GM18861 (cell line): ENCODE measurements around the gene JUNB.
"Not testable (repeated sequence)": the region's sequence is repeated elsewhere in the genome, so short reads cannot be mapped to it uniquely, and the experiment has no call there.

Experiments
- ATAC-seq: cut with Tn5 transposase; IDR thresholded peaks from one replicate; pipeline ENCODE4 v1.9.1; 2021; ENCODE audit not compliant: unreplicated experiment

The JUNB gene

GRCh38 chr19:12788682-12789097 lies 2.6 kb upstream of the JUNB start:
- ATAC-seq = no peak

GRCh38 chr19:12789098-12789903 lies 2.0 kb upstream of the JUNB start:
- ATAC-seq = no peak

DNA sequence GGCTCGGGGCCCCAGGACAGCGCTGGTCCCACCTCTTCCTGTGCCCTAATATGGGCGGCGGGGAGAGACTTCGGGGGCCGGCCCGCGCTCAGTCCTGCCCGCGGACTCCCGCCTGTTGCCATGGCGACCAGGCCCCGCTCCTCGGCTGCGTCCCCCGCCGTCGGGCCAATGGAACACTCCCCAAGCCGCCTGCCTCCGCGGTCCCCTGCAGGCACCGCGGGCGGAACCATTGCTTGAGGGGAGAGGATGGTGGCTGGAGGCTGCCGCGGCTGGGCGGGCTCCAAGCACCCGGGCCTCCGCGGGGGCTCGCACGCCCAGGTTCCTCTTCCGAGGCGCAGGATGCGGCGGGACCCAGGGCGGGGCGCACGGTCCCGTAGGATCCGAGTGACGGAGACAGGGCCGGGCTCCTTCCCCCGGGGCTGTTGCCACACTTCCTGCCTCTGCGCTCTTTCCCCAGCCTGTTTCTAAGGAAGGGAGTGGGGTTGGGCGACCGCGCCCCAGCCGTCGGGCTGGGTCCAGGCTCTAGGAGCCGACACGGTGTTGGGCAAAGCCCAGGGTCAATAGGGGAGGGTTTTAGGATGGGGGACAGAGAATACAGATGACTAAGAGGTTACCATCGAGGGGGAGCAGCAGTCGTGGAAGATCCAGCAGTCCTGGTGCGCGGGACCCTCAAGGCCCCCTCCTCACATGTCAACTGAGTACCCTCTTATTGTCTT lies 1.2 kb upstream of the JUNB start:
- peak; percentile 30 for ATAC-seq

DNA sequence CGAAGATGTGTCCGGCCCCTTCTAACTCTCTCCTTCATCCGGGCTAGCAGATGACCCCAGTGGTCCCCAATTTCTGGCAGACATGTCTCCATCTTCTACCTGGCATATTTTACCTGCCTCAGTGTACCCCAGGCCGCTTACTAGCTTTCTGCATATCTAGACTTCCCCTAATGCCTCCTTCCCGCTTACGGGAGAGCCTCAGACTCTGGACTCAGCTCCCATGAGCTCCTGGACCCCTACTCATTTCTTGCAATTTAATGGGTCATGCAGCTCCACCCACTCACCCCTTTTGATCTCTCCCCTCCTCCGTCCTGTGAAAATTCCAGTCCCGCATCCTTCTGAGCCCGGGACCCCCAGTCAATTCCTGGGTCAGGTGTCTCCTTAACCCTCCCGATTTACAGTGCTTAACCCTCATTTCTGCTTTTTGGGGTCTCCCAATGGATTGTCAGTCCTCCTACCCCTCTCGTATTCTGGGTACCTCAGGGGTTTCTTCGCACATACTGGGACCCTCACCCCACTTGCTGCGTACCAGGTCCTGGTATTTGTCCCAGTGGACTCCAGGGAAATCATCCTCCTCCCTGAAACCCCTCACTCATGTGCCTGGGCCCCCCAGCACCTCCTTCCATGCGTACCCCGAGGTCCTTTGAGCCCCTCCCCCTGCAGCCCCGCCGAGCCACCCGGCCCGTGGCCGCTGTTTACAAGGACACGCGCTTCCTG lies 500 bp upstream of the JUNB start:
- no peak for ATAC-seq

DNA sequence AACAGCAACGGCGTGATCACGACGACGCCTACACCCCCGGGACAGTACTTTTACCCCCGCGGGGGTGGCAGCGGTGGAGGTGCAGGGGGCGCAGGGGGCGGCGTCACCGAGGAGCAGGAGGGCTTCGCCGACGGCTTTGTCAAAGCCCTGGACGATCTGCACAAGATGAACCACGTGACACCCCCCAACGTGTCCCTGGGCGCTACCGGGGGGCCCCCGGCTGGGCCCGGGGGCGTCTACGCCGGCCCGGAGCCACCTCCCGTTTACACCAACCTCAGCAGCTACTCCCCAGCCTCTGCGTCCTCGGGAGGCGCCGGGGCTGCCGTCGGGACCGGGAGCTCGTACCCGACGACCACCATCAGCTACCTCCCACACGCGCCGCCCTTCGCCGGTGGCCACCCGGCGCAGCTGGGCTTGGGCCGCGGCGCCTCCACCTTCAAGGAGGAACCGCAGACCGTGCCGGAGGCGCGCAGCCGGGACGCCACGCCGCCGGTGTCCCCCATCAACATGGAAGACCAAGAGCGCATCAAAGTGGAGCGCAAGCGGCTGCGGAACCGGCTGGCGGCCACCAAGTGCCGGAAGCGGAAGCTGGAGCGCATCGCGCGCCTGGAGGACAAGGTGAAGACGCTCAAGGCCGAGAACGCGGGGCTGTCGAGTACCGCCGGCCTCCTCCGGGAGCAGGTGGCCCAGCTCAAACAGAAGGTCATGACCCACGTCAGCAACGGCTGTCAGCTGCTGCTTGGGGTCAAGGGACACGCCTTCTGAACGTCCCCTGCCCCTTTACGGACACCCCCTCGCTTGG lies 966 bp downstream of the JUNB start:
- ATAC-seq = no peak

- no peak for ATAC-seq
Measured at GRCh38 chr19:12792853-12793289, 1.6 kb downstream of the JUNB start.

GRCh38 chr19:12793290-12794195 lies 2.3 kb downstream of the JUNB start:
- peak; percentile 18 for ATAC-seq

DNA sequence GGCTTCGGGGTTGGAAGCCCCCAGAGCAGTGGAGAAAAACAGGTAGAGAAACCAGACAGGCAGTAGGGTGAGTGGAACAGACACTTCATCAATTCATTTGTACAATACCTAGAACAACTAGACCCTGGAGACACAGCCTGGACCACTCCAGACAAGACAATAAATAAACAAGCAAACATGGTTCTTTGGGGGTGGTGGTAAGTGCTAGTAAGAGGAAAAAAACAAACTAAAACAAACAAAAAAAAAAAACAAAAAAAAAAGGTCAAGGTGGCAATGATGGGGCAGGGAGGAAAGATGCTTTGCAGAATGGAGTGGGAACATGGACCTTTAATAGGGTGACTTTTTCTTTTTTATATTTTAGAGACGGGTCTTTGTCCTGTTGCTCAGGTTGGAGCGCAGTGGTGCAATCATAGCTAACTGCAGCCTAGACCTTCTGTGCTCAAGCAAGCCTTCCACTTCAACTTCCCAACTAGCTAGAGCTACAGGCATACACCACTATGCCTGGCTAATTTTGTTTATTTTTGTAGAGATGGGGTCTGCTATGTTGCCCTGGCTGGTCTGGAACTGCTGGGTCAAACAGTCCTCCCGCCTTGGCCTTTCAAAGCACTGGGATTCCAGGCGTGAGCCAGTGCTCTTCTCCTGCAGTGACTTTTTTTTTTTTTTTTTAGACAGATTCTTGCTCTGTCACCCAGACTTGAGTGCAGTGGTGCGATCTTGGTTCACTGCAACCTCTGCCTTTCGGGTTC lies 3.1 kb downstream of the JUNB start:
- ATAC-seq = no peak

DNA sequence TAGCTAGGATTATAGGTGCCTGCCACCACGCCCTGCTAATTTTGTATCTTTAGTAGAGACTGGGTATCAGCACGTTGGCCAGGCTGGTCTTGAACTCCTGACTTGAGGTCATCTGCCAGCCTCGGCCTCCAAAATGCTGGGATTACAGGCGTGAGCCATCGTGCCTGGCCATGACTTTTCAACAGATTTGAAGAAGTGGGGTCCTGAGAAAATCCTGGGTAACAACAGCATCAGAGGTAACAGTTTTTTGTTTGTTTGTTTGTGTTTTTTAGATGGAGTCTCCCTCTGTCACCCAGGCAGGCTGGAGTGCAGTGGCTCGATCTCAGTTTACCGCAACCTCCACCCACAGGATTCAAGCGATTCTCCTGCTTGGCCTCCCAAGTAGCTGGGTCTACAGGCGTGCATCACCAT lies 3.7 kb downstream of the JUNB start:
- no peak for ATAC-seq

DNA sequence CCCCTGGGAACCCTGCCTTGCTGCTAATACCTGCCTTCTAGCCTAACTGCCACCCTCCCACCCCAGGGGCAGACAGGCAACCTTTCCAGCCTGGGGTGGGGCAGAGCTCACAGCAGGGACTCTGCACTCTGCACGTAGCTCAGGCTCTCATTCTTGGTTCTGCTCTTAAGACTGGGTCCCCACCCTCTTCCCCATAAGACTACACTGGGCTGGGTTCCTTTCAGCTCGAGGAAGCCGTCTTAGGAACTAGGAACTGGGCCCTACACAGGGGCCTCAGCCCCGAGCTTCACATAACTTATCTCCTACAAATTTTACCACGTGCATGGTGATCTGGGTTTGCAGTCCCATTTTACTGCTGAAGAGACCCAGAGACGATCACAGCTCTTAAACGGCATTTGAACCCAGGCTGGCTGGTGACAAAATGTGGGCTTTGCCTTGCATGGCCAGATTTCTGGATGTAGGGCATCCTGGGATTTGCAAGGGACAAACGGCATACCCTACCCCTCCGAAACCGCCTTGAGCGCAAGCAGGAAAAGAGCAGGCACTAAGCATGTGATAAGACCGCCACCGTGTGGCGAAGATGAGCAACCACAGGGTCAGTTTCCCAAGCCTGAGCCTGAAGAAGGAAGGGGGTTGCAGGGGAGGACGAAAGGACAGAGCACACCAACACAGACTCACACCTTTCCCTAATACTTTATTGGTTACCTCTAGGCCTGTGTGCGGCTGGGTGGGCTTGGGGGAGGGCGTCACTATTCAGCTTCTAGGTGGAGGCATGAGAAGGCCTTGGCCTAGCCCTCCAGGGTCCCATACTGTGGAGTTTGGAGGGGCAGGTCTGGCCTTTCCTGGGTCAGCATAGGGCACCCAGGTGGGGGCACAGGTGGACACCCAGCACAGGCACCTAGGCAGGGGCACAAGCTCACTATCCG lies 5.1 kb downstream of the JUNB start:
- no peak for ATAC-seq

- no peak for ATAC-seq
Measured at GRCh38 chr19:12797141-12797587, 5.9 kb downstream of the JUNB start.

DNA sequence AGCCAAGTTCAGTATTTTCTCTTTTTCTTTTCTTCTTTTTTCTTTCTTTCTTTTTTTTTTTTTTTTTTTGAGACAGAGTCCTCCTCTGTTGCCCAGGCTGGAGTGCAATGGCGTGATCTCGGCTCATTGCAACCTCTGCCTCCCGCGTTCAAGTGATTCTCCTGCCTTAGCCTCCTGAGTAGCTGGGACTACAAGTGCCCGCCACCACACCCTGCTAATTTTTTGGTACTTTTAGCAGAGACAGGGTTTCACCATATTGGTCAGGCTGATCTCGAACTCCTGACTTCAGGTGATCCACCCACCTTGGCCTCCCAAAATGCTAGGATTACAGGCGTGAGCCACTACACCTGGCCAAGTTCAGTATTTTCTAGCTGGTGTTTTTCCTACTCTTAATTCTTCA lies 6.3 kb downstream of the JUNB start:
- not testable (repeated sequence) for ATAC-seq

DNA sequence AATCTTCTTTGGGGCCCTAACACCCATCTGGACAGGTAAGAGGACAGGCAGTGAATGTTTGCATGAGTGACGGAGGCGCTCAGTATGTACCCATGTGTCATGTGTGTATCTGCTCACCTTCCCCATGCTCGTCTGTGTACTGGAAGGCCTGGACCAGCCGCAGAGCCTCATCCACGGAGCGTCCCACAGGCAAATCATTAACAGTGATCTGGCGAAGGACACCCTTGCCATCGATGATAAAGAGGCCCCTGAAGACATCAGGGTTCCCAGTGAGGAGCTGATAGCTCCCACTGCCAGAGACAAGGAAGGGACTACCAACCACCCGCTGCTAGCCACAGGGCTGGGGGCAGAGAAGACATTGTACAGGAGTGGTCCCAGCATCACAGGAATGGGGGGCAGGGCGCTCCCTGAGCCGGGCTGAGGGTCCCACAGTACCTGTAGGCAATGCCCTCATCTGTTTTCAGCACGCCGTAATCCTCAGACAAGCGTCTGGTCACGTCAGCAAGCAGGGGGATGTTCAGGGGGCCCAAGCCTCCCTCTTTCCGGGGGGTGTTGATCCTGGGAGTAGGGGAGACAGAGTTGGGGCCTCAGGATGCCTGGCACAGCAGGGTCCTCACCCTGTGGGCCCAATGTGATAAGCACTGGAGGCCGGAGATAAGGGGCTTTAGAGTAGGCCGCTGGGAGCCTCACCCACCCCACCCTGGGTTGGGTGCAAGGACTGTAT lies 8.6 kb downstream of the JUNB start:
- no peak for ATAC-seq

DNA sequence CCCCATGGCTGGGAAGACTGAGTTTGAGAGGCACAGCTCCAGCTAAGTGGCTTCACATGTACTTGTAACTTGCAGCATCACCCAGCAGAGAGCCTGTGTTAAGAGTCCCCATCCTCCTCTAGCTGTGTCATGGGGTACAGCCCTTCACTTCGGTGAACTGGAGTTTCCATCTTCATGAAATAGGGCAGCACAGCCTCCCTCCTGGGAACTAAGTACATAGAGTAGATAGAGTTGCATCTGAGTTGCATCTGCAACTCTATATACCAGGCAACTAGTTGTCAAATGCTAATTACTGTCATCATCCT lies 9.1 kb downstream of the JUNB start:
- no peak for ATAC-seq

GRCh38 chr19:12800923-12801465 lies 9.7 kb downstream of the JUNB start:
- ATAC-seq = no peak

GRCh38 chr19:12801466-12802266 lies 10.4 kb downstream of the JUNB start, which contains the start of the genes PRDX2 and THSD8:
Gene PRDX2, minus strand, starts transcription at chr19:12801800. Its CDS starts 539 bp downstream, at chr19:12801261.
Gene THSD8, plus strand, starts transcription at chr19:12802069. Its CDS starts 3 bp downstream, at chr19:12802072.
- ATAC-seq = no peak
